HEK293T (cell line): ENCODE measurements around the gene ST6GAL2.

Source experiments
- BHLHE40 ChIP-seq: fragments of 450-650 bp; IDR thresholded peaks from 2 replicates; pipeline ENCODE4 v1.6.1; 2016; ENCODE audit warnings: mild to moderate bottlenecking, moderate library complexity, borderline replicate concordance
- ELF4 ChIP-seq: fragments of 450-650 bp; IDR thresholded peaks from 2 replicates; pipeline ENCODE4 v1.6.1; 2017; ENCODE audit warnings: antibody characterized with exemption
- FOXM1 ChIP-seq: fragments of 450-650 bp; IDR thresholded peaks from 2 replicates; pipeline ENCODE4 v1.6.1; 2017; ENCODE audit warnings: mild to moderate bottlenecking, borderline replicate concordance
- SP1 ChIP-seq: fragments of 450-650 bp; IDR thresholded peaks from 2 replicates; pipeline ENCODE4 v1.6.1; 2017

GRCh38 chr2:106892048-106892447, 6.1 kb upstream of the ST6GAL2 start:
- TF ChIP-seq ELF4 = no peak
- no peak for TF ChIP-seq BHLHE40
- no peak for TF ChIP-seq FOXM1
- TF ChIP-seq SP1 = no peak
